Endothelial cell (in vitro differentiated cells): ENCODE data around the gene TTC7B. TPM values are rescaled to one million over a fixed set of nuclear protein-coding genes. Genes with fewer than 3 reads are reported as not detected.

Source experiments
- DNase-seq: peaks from one replicate; pipeline ENCODE4 v3.0.0; 2021; ENCODE audit warnings: low spot score
- H3K27ac Mint-ChIP-seq: one replicate; pipeline ENCODE4 v1.8.0; 2021; ENCODE audit warnings: mixed read lengths, inconsistent platforms; ENCODE audit not compliant: unreplicated experiment
- H3K27me3 Mint-ChIP-seq: one replicate; pipeline ENCODE4 v1.8.0; 2021; ENCODE audit warnings: mild to moderate bottlenecking, moderate library complexity, mixed read lengths, inconsistent platforms; ENCODE audit not compliant: unreplicated experiment
- H3K36me3 Mint-ChIP-seq: one replicate; pipeline ENCODE4 v1.8.0; 2021; ENCODE audit warnings: mild to moderate bottlenecking, low read depth, mixed read lengths, inconsistent platforms; ENCODE audit not compliant: unreplicated experiment
- H3K4me1 Mint-ChIP-seq: one replicate; pipeline ENCODE4 v1.8.0; 2021; ENCODE audit warnings: mild to moderate bottlenecking, mixed read lengths, inconsistent platforms; ENCODE audit not compliant: unreplicated experiment
- H3K4me3 Mint-ChIP-seq: one replicate; pipeline ENCODE4 v1.8.0; 2021; ENCODE audit warnings: mild to moderate bottlenecking, mixed read lengths, inconsistent platforms; ENCODE audit not compliant: unreplicated experiment
- H3K9me3 Mint-ChIP-seq: one replicate; pipeline ENCODE4 v1.8.0; 2021; ENCODE audit warnings: mixed read lengths, inconsistent platforms; ENCODE audit not compliant: unreplicated experiment
- CTCF ChIP-seq: fragments of 200-600 bp; sonication (generic); IDR thresholded peaks from one replicate; pipeline ENCODE4 v1.5.0; 2021; ENCODE audit warnings: antibody characterized with exemption; ENCODE audit not compliant: unreplicated experiment
- total RNA-seq: library from RNA; stranded (reverse); fragmentation: NEBNext Ultra II Directional; extraction: Animal tissue kit (Norgen Biotek cat#: 25700); gene quantifications from one replicate; pipeline ENCODE4 v1.2.1, GENCODE V29; 2021; ENCODE audit not compliant: unreplicated experiment

Gene TTC7B
- total RNA-seq, 1 donor from 2014 or later = 93.5 TPM

- no peak overlapping the region for H3K27ac Mint-ChIP-seq
- H3K4me1 Mint-ChIP-seq = no peaks in the 10 kb centered on the region
- H3K27me3 Mint-ChIP-seq = peaks cover 7% of the 10 kb centered on the region
- DNase-seq = no peak
- no peak for TF ChIP-seq CTCF
- H3K4me3 Mint-ChIP-seq = no peak overlapping the region
- H3K36me3 Mint-ChIP-seq = peaks cover 8% of the 10 kb centered on the region
- H3K9me3 Mint-ChIP-seq = no peaks in the 10 kb centered on the region
Measured at GRCh38 chr14:90552465-90553297, 263.5 kb downstream of the TTC7B start.

- H3K27me3 Mint-ChIP-seq = peaks cover 7% of the 10 kb centered on the region
- no peaks in the 10 kb centered on the region for H3K9me3 Mint-ChIP-seq
- H3K36me3 Mint-ChIP-seq = peaks cover 3% of the 10 kb centered on the region
- no peaks in the 10 kb centered on the region for H3K4me1 Mint-ChIP-seq
- H3K27ac Mint-ChIP-seq = no peak overlapping the region
- no peak for TF ChIP-seq CTCF
- no peak for DNase-seq
- H3K4me3 Mint-ChIP-seq = no peak overlapping the region
Measured at GRCh38 chr14:90551733-90552464, 264.3 kb downstream of the TTC7B start.

GRCh38 chr14:90551070-90551704 is 265.0 kb downstream of the TTC7B start:
- Mint-ChIP-seq H3K27ac (no peak overlapping the region), H3K9me3 (no peaks in the 10 kb centered on the region), H3K4me3 (no peak overlapping the region), H3K4me1 (no peaks in the 10 kb centered on the region), H3K36me3 (peaks cover 3% of the 10 kb centered on the region), H3K27me3 (peaks cover 8% of the 10 kb centered on the region)
- TF ChIP-seq CTCF = no peak
- no peak for DNase-seq

GRCh38 chr14:90549794-90550641 is 266.2 kb downstream of the TTC7B start:
- H3K36me3 Mint-ChIP-seq = peaks cover 3% of the 10 kb centered on the region
- H3K27ac Mint-ChIP-seq = no peak overlapping the region
- H3K4me1 Mint-ChIP-seq = no peaks in the 10 kb centered on the region
- H3K27me3 Mint-ChIP-seq = peaks cover 8% of the 10 kb centered on the region
- H3K9me3 Mint-ChIP-seq = no peaks in the 10 kb centered on the region
- no peak for DNase-seq
- TF ChIP-seq CTCF = no peak
- no peak overlapping the region for H3K4me3 Mint-ChIP-seq
